HCT116 (cell line): ENCODE data around the gene CD44. TPM values are rescaled to one million over a fixed set of nuclear protein-coding genes. Genes with fewer than 3 reads are reported as not detected.
A peak's percentile ranks its signal among the peaks of the same experiment; 100 is the strongest.

ENCODE experiments used
- ATAC-seq: fragments of 200-7000 bp; cut with Tn5 transposase; 2 replicates; pipeline ENCODE4 v1.9.1; 2020; ENCODE audit warnings: mild to moderate bottlenecking, moderate library complexity
- BruUV-seq: library from RNA; stranded (reverse); fragments of 400-500 nt; replicated peaks from 2 replicates; lab custom pipeline; 2021; lab: Mats Ljungman, UMichigan
- CTCF ChIA-PET: fragments of 300-600 bp; sonication (Branson Sonifier 250); formaldehyde crosslinking; loops from one replicate; lab custom pipeline; 2021; ENCODE audit warnings: antibody characterized with exemption; lab: Charles Lee
- POLR2A ChIA-PET: fragments of 300-600, 350-600 bp; sonication (Branson Sonifier 250); formaldehyde crosslinking; loops from one replicate; lab custom pipeline; 2021; ENCODE audit warnings: antibody characterized with exemption; lab: Charles Lee
- RAD21 ChIA-PET, 2 experiments: fragments of 300-600 bp; sonication (Branson Sonifier 250); formaldehyde crosslinking; loops; one replicate each; lab custom pipeline; 2023; ENCODE audit warnings: low total read pairs in 2 of 2; ENCODE audit not compliant: uncharacterized antibody in 2 of 2, unreplicated experiment in 2 of 2, low non-redundant PET in 1 of 2; lab: Charles Lee
- DNase-seq: peaks from one replicate; pipeline ENCODE4 v3.0.0-alpha.2; 2010; ENCODE audit warnings: low read depth, low spot score
- H2AFZ ChIP-seq: fragments of 200-600 bp; shearing (Covaris generic), sonication (generic); 2 replicates; pipeline ENCODE4 v1.6.1; 2017; ENCODE audit warnings: low read depth, mixed run types, mixed read lengths, antibody characterized with exemption, low read length; ENCODE audit not compliant: poor library complexity, severe bottlenecking
- H3K27ac ChIP-seq: 2 replicates; pipeline ENCODE4 v1.5.1; 2012; ENCODE audit warnings: low read depth, low read length
- H3K27me3 ChIP-seq: fragments of 200-600 bp; sonication (generic); 2 replicates; pipeline ENCODE4 v1.6.1; 2016; ENCODE audit warnings: mixed run types, low read length, mixed read lengths; ENCODE audit not compliant: insufficient read depth
- H3K36me3 ChIP-seq, 2 experiments: fragments of 200-500 bp in 1 of 2; fragments of 200-600 bp in 1 of 2; sonication (Bioruptor generic) in 1 of 2; sonication (generic) in 1 of 2; 2 replicates each; pipeline versions ENCODE4 v1.5.1 to v1.6.1; 2014 to 2016; ENCODE audit warnings: low read length in 2 of 2, inconsistent platforms in 1 of 2, mixed read lengths in 1 of 2, mixed run types in 1 of 2; ENCODE audit not compliant: insufficient read depth in 2 of 2, control insufficient read depth in 1 of 2
- H3K4me1 ChIP-seq, 2 experiments: fragments of 200-600 bp in 1 of 2; sonication (generic) in 1 of 2; 2 replicates each; pipeline versions ENCODE4 v1.5.1 to v1.6.1; 2012 to 2017; ENCODE audit warnings: low read length in 2 of 2, inconsistent platforms in 1 of 2, mild to moderate bottlenecking in 1 of 2, mixed read lengths in 1 of 2, mixed run types in 1 of 2, moderate library complexity in 1 of 2; ENCODE audit not compliant: insufficient read depth in 2 of 2, control insufficient read depth in 1 of 2
- H3K4me2 ChIP-seq: fragments of 200-600 bp; sonication (generic); 2 replicates; pipeline ENCODE4 v1.6.1; 2017; ENCODE audit warnings: mixed run types, low read length, mixed read lengths
- H3K4me3 ChIP-seq, 2 experiments: fragments of 200-600 bp in 1 of 2; sonication (generic) in 1 of 2; replicated peaks in 1 of 2; 2 replicates each; pipeline ENCODE4 v1.5.1; 2011 to 2016; ENCODE audit warnings: low read length in 2 of 2, control low read depth in 1 of 2, low read depth in 1 of 2, mild to moderate bottlenecking in 1 of 2, mixed read lengths in 1 of 2, mixed run types in 1 of 2
- H3K79me2 ChIP-seq: fragments of 200-600 bp; sonication (generic); 2 replicates; pipeline ENCODE4 v1.6.1; 2017; ENCODE audit warnings: mild to moderate bottlenecking, mixed run types, low read length, moderate library complexity, mixed read lengths; ENCODE audit not compliant: insufficient read depth
- H3K9ac ChIP-seq: fragments of 200-600 bp; sonication (generic); 2 replicates; pipeline ENCODE4 v1.6.1; 2016; ENCODE audit warnings: low read length, mixed read lengths
- H3K9me2 ChIP-seq: fragments of 200-600 bp; sonication (generic), shearing (Covaris generic); 2 replicates; pipeline ENCODE4 v1.6.1; 2017; ENCODE audit warnings: mixed run types, mild to moderate bottlenecking, moderate library complexity; ENCODE audit not compliant: insufficient read depth
- H3K9me3 ChIP-seq, 2 experiments: fragments of 200-500 bp in 1 of 2; fragments of 200-600 bp in 1 of 2; sonication (Bioruptor generic) in 1 of 2; sonication (generic) in 1 of 2; 2 replicates each; pipeline ENCODE4 v1.6.1; 2014 to 2017; ENCODE audit warnings: low read length in 2 of 2, mixed read lengths in 2 of 2, inconsistent platforms in 1 of 2, low read depth in 1 of 2, mild to moderate bottlenecking in 1 of 2, mixed run types in 1 of 2, moderate library complexity in 1 of 2; ENCODE audit not compliant: control insufficient read depth in 1 of 2, insufficient read depth in 1 of 2
- H4K20me1 ChIP-seq: fragments of 200-600 bp; sonication (generic), shearing (Covaris generic); 2 replicates; pipeline ENCODE4 v1.6.1; 2017; ENCODE audit warnings: mixed run types, mild to moderate bottlenecking, moderate library complexity; ENCODE audit not compliant: insufficient read depth
- ATF3 ChIP-seq: IDR thresholded peaks from 2 replicates; pipeline ENCODE4 v1.6.1; 2012
- CBX3 ChIP-seq: IDR thresholded peaks from 2 replicates; pipeline ENCODE4 v1.6.1; 2012; ENCODE audit warnings: low read depth
- CEBPB ChIP-seq: IDR thresholded peaks from 2 replicates; pipeline ENCODE4 v1.6.1; 2012; ENCODE audit warnings: low read depth
- CTCF ChIP-seq, 3 experiments: fragments of 200-600 bp in 1 of 3; sonication (generic) in 1 of 3; IDR thresholded peaks in 2 of 3; conservative IDR thresholded peaks in 1 of 3; 2 replicates each; pipeline ENCODE4 v1.5.1; 2012 to 2017; ENCODE audit warnings: low read depth in 2 of 3, low read length in 2 of 3, antibody characterized with exemption in 1 of 3, borderline replicate concordance in 1 of 3, control low read depth in 1 of 3, mild to moderate bottlenecking in 1 of 3, mixed read lengths in 1 of 3, mixed run types in 1 of 3, moderate library complexity in 1 of 3; ENCODE audit not compliant: insufficient read depth in 1 of 3
- EGR1 ChIP-seq: IDR thresholded peaks from 2 replicates; pipeline ENCODE4 v1.6.1; 2012; ENCODE audit warnings: low read depth
- ELF1 ChIP-seq: IDR thresholded peaks from 2 replicates; pipeline ENCODE4 v1.6.1; 2012; ENCODE audit warnings: low read depth, borderline replicate concordance
- EZH2 ChIP-seq: fragments of 200-600 bp; sonication (generic); IDR thresholded peaks from 2 replicates; pipeline ENCODE4 v1.6.1; 2017; ENCODE audit warnings: antibody characterized with exemption, mixed run types
- EZH2phosphoT487 ChIP-seq: fragments of 200-600 bp; IDR thresholded peaks from 2 replicates; pipeline ENCODE4 v1.6.1; 2018; ENCODE audit warnings: antibody characterized with exemption, borderline replicate concordance
- FOSL1 ChIP-seq: IDR thresholded peaks from 2 replicates; pipeline ENCODE4 v1.6.1; 2012; ENCODE audit warnings: low read depth
- JUND ChIP-seq: IDR thresholded peaks from 2 replicates; pipeline ENCODE4 v1.6.1; 2012
- MAX ChIP-seq: IDR thresholded peaks from 2 replicates; pipeline ENCODE4 v1.6.1; 2012
- POLR2A ChIP-seq: IDR thresholded peaks from 2 replicates; pipeline ENCODE4 v1.7.0; 2011; ENCODE audit warnings: borderline replicate concordance; ENCODE audit not compliant: insufficient read depth, insufficient read length; ENCODE audit errors: extremely low read depth
- POLR2AphosphoS5 ChIP-seq: IDR thresholded peaks from 2 replicates; pipeline ENCODE4 v1.6.1; 2011; ENCODE audit warnings: mild to moderate bottlenecking, low read depth, low read length, moderate library complexity
- RAD21 ChIP-seq: IDR thresholded peaks from 2 replicates; pipeline ENCODE4 v1.6.1; 2012; ENCODE audit warnings: low read depth, mild to moderate bottlenecking
- REST ChIP-seq: IDR thresholded peaks from 2 replicates; pipeline ENCODE4 v1.6.1; 2012; ENCODE audit warnings: low read depth
- SIN3A ChIP-seq: IDR thresholded peaks from 2 replicates; pipeline ENCODE4 v1.6.1; 2012; ENCODE audit warnings: low read depth
- SP1 ChIP-seq: IDR thresholded peaks from 2 replicates; pipeline ENCODE4 v1.6.1; 2012; ENCODE audit warnings: low read depth
- SRF ChIP-seq: IDR thresholded peaks from 2 replicates; pipeline ENCODE4 v1.6.1; 2012; ENCODE audit warnings: low read depth
- TCF7L2 ChIP-seq: IDR thresholded peaks from 2 replicates; pipeline ENCODE4 v1.7.0; 2011; ENCODE audit warnings: borderline replicate concordance, inconsistent platforms; ENCODE audit not compliant: insufficient read depth, insufficient read length; ENCODE audit errors: extremely low read depth
- ZBTB33 ChIP-seq: IDR thresholded peaks from 2 replicates; pipeline ENCODE4 v1.6.1; 2011; ENCODE audit warnings: mild to moderate bottlenecking, low read length, moderate library complexity; ENCODE audit not compliant: insufficient replicate concordance; ENCODE audit errors: extremely low read depth
- ZFX ChIP-seq: fragments of 450-650 bp; IDR thresholded peaks from 2 replicates; pipeline ENCODE4 v1.6.1; 2017
- ZNF274 ChIP-seq: fragments of 200-500 bp; sonication (Bioruptor generic); IDR thresholded peaks from 2 replicates; pipeline ENCODE4 v1.6.1; 2014; ENCODE audit warnings: mild to moderate bottlenecking, low read depth, low read length, inconsistent platforms
- intact Hi-C: fragments of 100-400 bp; cut with micrococcal nuclease; formaldehyde crosslinking; loops from 2 replicates; pipeline ENCODE4 v1.10.0; 2022
- total RNA-seq: library from RNA; stranded (reverse); gene quantifications from one replicate; pipeline ENCODE4 v1.2.1, GENCODE V29; 2021; ENCODE audit not compliant: unreplicated experiment

The CD44 gene
- total RNA-seq, 1 experiment from 2014 or later, result 742 TPM

- Histone ChIP-seq H3K4me2 (peak overlapping the region; percentile 35), H3K4me1 (peaks cover 16 to 44% of the 10 kb centered on the region in 2 experiments), H3K9me3 (no peaks in the 10 kb centered on the region), H3K36me3 (peaks cover 47 to 64% of the 10 kb centered on the region in 2 experiments), H3K27me3 (no peaks in the 10 kb centered on the region), H3K27ac (peak overlapping the region; percentile 43; the same call in 1 of the 2 replicates), H3K79me2 (peaks cover 5% of the 10 kb centered on the region; the same call in 1 of the 2 replicates), H4K20me1 (no peaks in the 10 kb centered on the region), H3K9ac (no peak overlapping the region), H3K4me3 (no peak overlapping the region), H3K9me2 (no peaks in the 10 kb centered on the region), H2AFZ (no peak overlapping the region)
- POLR2A ChIA-PET, result no interaction called here
- intact Hi-C loops, result no loop called here
- CTCF ChIA-PET, result no interaction called here
- RAD21 ChIA-PET, result no interaction called here
- peak; percentile 71 for ATAC-seq
- peak; percentile 74 for DNase-seq
- BruUV-seq, result no TSS peak
- TF ChIP-seq TCF7L2 (no peak), SRF (no peak), CEBPB (0 out of 2 replicates have a peak, but pooled peaks have one; percentile 35), FOSL1 (peak; percentile 78), CTCF (IDR thresholded peaks at IDR 0.05 in 2 of 3, conservative IDR thresholded peaks at IDR 0.05 in 1 of 3; ENCODE audit: borderline replicate concordance in 1 of 3, insufficient read depth in 1 of 3, low read depth in 2 of 3, low read length in 2 of 3) (no peak), REST (no peak), EZH2 (no peak), RAD21 (no peak), SIN3A (peak; percentile 57), JUND (peak; percentile 78), POLR2A (no peak), EZH2phosphoT487 (no peak), ZFX (no peak), CBX3 (peak; percentile 64; the same call in 1 of the 2 replicates), POLR2AphosphoS5 (no peak), SP1 (peak; percentile 75), EGR1 (no peak), ATF3 (no peak; the same call in 1 of the 2 replicates), ELF1 (no peak), ZNF274 (no peak), MAX (peak; percentile 51), ZBTB33 (no peak)
These were observed 75.8 kb downstream of the CD44 start for GRCh38 chr11:35214792-35215193.
